ENCODE results near the gene USH2A. TPM values are rescaled to one million over a fixed set of nuclear protein-coding genes. Genes with fewer than 3 reads are reported as not detected.

Gene USH2A
- polyA plus RNA-seq, 1 of the 3 experiments (the other 2 are of a cell fraction) = under 0.01 TPM

DNA sequence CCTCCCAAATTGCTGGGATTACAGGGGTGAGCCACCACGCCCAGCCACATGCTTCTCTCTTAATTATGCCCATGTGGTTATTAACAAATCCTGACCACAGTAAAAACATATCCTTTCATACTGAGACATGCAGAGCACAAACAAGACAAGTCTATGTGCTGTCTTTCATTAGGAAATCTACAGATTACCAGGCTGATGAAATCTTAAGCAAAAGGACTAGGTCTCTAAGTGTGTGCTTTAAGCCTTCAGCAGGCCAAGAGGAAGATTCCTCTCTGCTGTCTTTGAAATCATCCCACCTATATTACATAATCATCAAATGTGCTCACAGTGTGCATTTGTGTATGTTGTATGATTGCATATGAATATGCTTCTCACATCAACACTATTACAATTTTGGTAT is 436.8 kb downstream of the USH2A start:
- H3K9me2 ChIP-seq = no peaks in the 10 kb centered on the region
- CTCF ChIA-PET = interaction anchor here (1.4 to 3.0 kb wide), 3 partner anchors 14 to 763 kb away, joined by 3 to 9 read pairs (median 4); no protein-coding TSS in a partner anchor
- TF ChIP-seq FOXJ3 (CRISPR knock-in tag; IDR thresholded peaks at IDR 0.05) = no peak
- TF ChIP-seq RCOR1 (IDR thresholded peaks at IDR 0.05; ENCODE audit: low read length) = no peak
- no peak for TF ChIP-seq JUND (IDR thresholded peaks at IDR 0.05)
- TF ChIP-seq SIN3A (IDR thresholded peaks at IDR 0.05; ENCODE audit: borderline replicate concordance, low read depth, low read length) = no peak
- no peak for TF ChIP-seq NFIC (IDR thresholded peaks at IDR 0.05; ENCODE audit: borderline replicate concordance)
- TF ChIP-seq, protein P1, sequence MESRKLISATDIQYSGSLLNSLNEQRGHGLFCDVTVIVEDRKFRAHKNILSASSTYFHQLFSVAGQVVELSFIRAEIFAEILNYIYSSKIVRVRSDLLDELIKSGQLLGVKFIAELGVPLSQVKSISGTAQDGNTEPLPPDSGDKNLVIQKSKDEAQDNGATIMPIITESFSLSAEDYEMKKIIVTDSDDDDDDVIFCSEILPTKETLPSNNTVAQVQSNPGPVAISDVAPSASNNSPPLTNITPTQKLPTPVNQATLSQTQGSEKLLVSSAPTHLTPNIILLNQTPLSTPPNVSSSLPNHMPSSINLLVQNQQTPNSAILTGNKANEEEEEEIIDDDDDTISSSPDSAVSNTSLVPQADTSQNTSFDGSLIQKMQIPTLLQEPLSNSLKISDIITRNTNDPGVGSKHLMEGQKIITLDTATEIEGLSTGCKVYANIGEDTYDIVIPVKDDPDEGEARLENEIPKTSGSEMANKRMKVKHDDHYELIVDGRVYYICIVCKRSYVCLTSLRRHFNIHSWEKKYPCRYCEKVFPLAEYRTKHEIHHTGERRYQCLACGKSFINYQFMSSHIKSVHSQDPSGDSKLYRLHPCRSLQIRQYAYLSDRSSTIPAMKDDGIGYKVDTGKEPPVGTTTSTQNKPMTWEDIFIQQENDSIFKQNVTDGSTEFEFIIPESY (IDR thresholded peaks at IDR 0.05; ENCODE audit: borderline replicate concordance, low read depth) = no peak
- TF ChIP-seq, protein P2, sequence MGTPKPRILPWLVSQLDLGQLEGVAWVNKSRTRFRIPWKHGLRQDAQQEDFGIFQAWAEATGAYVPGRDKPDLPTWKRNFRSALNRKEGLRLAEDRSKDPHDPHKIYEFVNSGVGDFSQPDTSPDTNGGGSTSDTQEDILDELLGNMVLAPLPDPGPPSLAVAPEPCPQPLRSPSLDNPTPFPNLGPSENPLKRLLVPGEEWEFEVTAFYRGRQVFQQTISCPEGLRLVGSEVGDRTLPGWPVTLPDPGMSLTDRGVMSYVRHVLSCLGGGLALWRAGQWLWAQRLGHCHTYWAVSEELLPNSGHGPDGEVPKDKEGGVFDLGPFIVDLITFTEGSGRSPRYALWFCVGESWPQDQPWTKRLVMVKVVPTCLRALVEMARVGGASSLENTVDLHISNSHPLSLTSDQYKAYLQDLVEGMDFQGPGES (IDR thresholded peaks at IDR 0.05; ENCODE audit: low read depth, low read length) = no peak

DNA sequence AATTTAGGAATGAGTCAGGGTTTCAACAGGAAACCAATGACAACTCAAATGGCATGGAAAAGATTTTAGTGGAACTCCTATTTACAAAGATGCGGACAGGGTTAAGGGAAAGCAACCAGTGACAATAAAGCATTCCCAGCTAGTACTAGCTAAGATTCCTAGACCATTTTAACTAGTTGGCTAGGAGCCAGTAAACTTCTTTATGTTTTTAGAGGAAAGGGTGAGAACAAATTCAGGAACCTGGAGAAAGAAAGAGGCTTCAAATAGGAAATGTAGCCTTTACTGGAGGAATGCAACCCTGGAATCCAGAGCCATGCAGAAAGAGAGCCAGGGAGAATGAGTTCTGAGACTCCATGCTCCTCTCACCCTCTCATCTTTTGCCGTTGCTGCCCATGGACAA is 439.6 kb downstream of the USH2A start:
- Histone ChIP-seq H3K9me2 (no peaks in the 10 kb centered on the region), H3K27ac (ENCODE audit: low read depth in 2 of 2, low read length in 1 of 2) (no peak overlapping the region), H3K4me2 (no peak overlapping the region), H3K4me1 (ENCODE audit: control insufficient read depth in 1 of 2, insufficient read depth in 2 of 2, low read depth in 1 of 2, low read length in 1 of 2) (no peaks in the 10 kb centered on the region), H3K9ac (no peak overlapping the region), H3F3A (replicated peaks; ENCODE audit: insufficient read depth) (no peaks in the 10 kb centered on the region), H3K27me3 (ENCODE audit: insufficient read depth) (no peaks in the 10 kb centered on the region), H3K79me2 (ENCODE audit: insufficient read depth) (no peaks in the 10 kb centered on the region), H3K9me3 (no peaks in the 10 kb centered on the region), H3K36me3 (replicated peaks in 1 of 2; ENCODE audit: control insufficient read depth in 1 of 2, insufficient read depth in 2 of 2, low read length in 1 of 2) (no peaks in the 10 kb centered on the region), H2AFZ (ENCODE audit: low read depth) (no peak overlapping the region), H4K20me1 (ENCODE audit: insufficient read depth) (no peaks in the 10 kb centered on the region), H3K4me3 (ENCODE audit: low read depth in 2 of 2, low read length in 1 of 2) (no peak overlapping the region)
- TF ChIP-seq TAF1 (IDR thresholded peaks at IDR 0.05; ENCODE audit: borderline replicate concordance, low read depth, low read length) = no peak
- TF ChIP-seq, protein P3, sequence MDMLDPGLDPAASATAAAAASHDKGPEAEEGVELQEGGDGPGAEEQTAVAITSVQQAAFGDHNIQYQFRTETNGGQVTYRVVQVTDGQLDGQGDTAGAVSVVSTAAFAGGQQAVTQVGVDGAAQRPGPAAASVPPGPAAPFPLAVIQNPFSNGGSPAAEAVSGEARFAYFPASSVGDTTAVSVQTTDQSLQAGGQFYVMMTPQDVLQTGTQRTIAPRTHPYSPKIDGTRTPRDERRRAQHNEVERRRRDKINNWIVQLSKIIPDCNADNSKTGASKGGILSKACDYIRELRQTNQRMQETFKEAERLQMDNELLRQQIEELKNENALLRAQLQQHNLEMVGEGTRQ (IDR thresholded peaks at IDR 0.05; ENCODE audit: borderline replicate concordance, low read depth, low read length) = no peak
- TF ChIP-seq YY1 (IDR thresholded peaks at IDR 0.05; ENCODE audit: low read depth) = no peak
- WGBS (ENCODE audit: low lambda C conversion rate) = 73% methylated on average over 2 of the region's 2 CpGs
- POLR2A ChIA-PET = no interaction called here
- no peak for DNase-seq
- CTCF ChIA-PET = interaction anchor here (0.6 to 2.0 kb wide), 4 partner anchors 9 to 18 kb away, joined by 3 to 4 read pairs (median 3); no protein-coding TSS in a partner anchor

More for the DNA sequence above, 436.8 kb downstream of the USH2A start:
- Histone ChIP-seq H3K27me3 (ENCODE audit: insufficient read depth) (no peaks in the 10 kb centered on the region), H3K4me1 (ENCODE audit: control insufficient read depth in 1 of 2, insufficient read depth in 2 of 2, low read depth in 1 of 2, low read length in 1 of 2) (no peaks in the 10 kb centered on the region), H3K4me3 (ENCODE audit: low read depth in 2 of 2, low read length in 1 of 2) (no peak overlapping the region), H2AFZ (ENCODE audit: low read depth) (no peak overlapping the region), H3K9ac (no peak overlapping the region), H3K27ac (ENCODE audit: low read depth in 2 of 2, low read length in 1 of 2) (no peak overlapping the region), H3K36me3 (replicated peaks in 1 of 2; ENCODE audit: control insufficient read depth in 1 of 2, insufficient read depth in 2 of 2, low read length in 1 of 2) (no peaks in the 10 kb centered on the region), H3K4me2 (no peak overlapping the region), H3F3A (replicated peaks; ENCODE audit: insufficient read depth) (no peaks in the 10 kb centered on the region), H4K20me1 (ENCODE audit: insufficient read depth) (no peaks in the 10 kb centered on the region), H3K9me3 (no peaks in the 10 kb centered on the region), H3K79me2 (ENCODE audit: insufficient read depth) (no peaks in the 10 kb centered on the region)
- POLR2A ChIA-PET = no interaction called here
- no peak for DNase-seq
- WGBS (ENCODE audit: low lambda C conversion rate) = 38% methylated on average over 1 of the region's 1 CpG
